Astrocyte of the cerebellum (primary cell): ENCODE data around the gene GJD4.

Source experiments
- DNase-seq: peaks from one replicate; pipeline ENCODE4 v3.0.0-alpha.2; 2011; ENCODE audit warnings: low read depth
- H3K4me3 ChIP-seq: 2 replicates; pipeline ENCODE4 v1.5.1; 2011; ENCODE audit warnings: mild to moderate bottlenecking, low read depth, low read length, moderate library complexity
- in situ Hi-C: cut with HindIII; loops from 2 replicates; pipeline ENCODE4 v1.10.0; 2017; ENCODE audit warnings: low sequenced_read_pairs
- TF ChIP-seq, protein P1 (sequence below): IDR thresholded peaks from 2 replicates; pipeline ENCODE4 v1.5.1; 2012; ENCODE audit warnings: low read length, low read depth, moderate library complexity, mild to moderate bottlenecking; ENCODE audit errors: missing control alignments

The GJD4 gene

DNA sequence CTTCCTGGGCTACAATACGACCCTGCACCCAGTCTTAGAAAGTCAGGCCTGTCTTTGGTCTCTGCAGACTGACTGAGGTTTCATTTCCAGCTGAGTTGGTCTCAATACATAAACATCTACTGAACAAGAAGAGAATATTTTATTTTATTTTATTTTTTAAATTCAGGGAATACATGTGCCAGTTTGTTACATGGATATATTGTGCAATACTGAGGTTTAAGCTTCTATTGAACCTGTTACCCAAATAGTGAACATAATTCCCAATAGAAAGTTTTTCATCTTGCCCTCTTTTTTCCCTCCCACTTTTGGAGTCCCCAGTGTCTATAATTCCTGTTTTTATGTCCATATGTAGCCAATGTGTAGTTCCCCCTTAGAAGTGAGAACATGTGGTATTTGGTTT is 26.3 kb downstream of the GJD4 start:
- TF ChIP-seq, protein P1, sequence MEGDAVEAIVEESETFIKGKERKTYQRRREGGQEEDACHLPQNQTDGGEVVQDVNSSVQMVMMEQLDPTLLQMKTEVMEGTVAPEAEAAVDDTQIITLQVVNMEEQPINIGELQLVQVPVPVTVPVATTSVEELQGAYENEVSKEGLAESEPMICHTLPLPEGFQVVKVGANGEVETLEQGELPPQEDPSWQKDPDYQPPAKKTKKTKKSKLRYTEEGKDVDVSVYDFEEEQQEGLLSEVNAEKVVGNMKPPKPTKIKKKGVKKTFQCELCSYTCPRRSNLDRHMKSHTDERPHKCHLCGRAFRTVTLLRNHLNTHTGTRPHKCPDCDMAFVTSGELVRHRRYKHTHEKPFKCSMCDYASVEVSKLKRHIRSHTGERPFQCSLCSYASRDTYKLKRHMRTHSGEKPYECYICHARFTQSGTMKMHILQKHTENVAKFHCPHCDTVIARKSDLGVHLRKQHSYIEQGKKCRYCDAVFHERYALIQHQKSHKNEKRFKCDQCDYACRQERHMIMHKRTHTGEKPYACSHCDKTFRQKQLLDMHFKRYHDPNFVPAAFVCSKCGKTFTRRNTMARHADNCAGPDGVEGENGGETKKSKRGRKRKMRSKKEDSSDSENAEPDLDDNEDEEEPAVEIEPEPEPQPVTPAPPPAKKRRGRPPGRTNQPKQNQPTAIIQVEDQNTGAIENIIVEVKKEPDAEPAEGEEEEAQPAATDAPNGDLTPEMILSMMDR, result no peak
- no peak for DNase-seq
- no peak overlapping the region for H3K4me3 ChIP-seq
- in situ Hi-C loops, result loop anchor here (10.0 kb wide), 1 partner anchor 1143 kb away; no protein-coding TSS in a partner anchor

DNA sequence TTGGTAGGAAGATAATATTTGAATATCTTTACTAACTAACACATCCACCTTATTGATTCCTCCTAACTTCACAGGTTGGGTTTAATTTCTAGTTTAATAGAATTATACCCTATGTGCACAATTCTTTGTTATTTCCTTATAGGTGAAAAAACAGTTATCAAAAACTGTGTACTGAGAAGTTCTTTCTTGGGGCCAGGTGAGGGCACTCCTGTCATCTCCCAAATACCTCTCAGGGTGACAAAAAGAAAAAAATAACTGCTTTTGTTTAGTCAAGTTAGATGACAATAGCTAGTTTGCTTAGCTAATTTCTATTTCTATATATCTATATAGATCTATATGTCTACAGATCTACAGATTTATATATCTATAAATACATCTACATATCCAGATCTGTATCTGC is 26.9 kb downstream of the GJD4 start:
- no peak overlapping the region for H3K4me3 ChIP-seq
- DNase-seq, result no peak
- in situ Hi-C loops, result loop anchor here (10.0 kb wide), 1 partner anchor 1143 kb away; no protein-coding TSS in a partner anchor
- TF ChIP-seq, protein P1, result no peak

DNA sequence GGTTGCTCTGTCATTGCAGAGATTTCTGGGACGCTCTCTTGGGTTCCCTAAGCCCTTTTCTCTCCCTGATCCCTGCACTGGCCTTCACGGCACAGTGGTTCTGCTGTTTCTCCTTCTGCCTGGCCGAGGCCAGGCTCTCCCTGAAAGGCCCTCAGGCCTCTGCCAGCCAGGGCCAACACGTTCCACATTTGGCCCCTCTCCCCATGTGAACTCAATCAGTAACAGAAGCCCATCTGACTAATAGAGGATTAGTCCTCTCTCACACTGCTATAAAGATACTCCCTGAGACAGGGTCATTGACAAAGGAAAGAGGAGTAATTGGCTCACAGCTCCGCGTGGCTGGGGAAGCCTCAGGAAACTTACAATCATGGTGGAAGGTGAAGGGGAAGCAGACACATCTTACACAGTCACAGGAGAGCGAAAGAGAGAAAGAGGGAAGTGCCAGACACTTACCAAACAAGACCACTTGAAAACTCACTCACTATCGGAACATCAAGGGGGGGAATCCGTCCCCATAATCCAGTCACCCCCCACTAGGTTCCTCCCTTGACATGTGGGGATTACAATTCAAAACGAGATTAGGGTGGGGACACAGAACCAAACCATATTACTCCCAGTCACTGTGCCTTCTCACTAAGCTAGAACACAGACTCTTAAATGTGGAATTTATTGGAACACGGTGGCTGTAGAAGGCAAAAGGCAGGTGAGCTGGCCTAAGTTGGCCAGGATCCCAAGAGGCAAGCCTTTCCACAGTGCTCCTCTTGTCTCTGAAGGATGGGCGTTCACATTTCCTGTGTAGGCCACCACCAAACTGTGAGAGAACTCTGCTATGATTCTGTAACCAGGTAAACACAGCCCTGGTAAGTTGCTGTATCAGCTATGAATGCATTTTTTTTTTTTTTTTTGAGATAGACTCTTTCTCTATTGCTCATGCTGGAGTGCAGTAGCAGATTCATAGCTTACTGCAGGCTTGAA is 28.2 kb downstream of the GJD4 start:
- in situ Hi-C loops, result loop anchor here (10.0 kb wide), 1 partner anchor 1142 kb away; no protein-coding TSS in a partner anchor
- TF ChIP-seq, protein P1, result no peak
- DNase-seq, result no peak
- H3K4me3 ChIP-seq, result no peak overlapping the region

DNA sequence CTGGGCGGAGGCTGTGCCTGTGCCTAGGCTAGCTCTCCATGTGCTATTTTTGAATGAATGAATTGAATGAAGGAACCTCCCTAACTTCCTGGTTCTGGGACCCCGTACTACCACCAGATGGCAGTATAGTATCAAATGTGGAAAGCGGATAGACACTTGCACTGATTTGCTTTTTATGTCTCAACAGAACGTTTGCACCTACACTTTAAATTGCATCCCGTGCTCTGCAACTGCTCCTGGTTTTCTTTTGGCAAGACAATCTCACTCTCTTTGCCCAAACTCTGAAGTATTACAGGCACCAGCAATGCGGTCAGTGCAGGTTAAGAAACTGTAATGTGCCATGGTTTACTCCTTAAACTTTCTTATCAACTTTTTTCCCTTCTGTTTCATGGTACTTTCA is 30.4 kb downstream of the GJD4 start:
- TF ChIP-seq, protein P1, result peak; percentile 90
- in situ Hi-C loops, result loop anchor here (10.0 kb wide), 1 partner anchor 1139 kb away; no protein-coding TSS in a partner anchor
- DNase-seq, result peak; percentile 55
- no peak overlapping the region for H3K4me3 ChIP-seq

DNA sequence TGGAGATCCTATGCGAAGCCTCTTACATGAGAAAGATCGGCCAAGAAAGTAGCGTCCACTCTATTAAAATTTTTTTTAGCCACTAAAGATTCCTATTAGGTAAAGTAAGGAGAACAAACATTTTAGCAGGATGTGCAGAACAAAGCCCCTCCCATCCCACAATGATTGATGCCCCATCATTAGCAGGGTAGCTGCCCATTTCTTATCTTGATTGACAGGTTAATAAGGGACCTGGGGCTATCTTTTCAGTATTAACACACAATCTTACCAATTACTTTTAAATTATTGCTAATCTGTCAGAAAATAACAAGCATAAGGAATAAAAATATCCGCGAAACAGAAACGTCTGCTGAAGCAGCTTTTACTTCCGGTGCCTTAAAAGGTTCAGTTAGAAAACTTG is 31.8 kb downstream of the GJD4 start:
- TF ChIP-seq, protein P1, result no peak
- DNase-seq, result no peak
- H3K4me3 ChIP-seq, result peak overlapping the region; percentile 20
- in situ Hi-C loops, result loop anchor here (10.0 kb wide), 1 partner anchor 1138 kb away; no protein-coding TSS in a partner anchor

DNA sequence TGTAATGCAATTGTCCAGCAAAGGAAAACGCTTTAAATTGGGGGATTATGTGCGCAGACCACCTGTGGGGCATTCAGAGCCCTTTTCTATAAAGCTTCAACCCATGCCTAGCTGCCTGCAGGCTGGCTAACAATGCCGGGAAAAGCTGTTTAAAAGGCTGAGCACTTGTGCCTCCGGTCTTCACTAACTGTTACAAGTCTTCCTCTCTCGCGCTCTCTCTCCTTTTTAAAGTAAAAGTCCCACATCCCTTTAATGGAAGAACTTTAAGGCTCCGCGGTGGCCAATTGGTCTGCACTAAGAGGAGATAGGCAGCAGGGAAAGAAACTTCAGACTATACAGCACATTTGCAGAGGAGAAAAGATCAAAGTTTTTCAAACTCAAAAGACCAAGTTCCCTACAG is 32.3 kb downstream of the GJD4 start:
- TF ChIP-seq, protein P1, result no peak
- in situ Hi-C loops, result loop anchor here (10.0 kb wide), 1 partner anchor 1137 kb away; no protein-coding TSS in a partner anchor
- no peak for DNase-seq
- H3K4me3 ChIP-seq, result peak overlapping the region; percentile 20
